Astrocyte (in vitro differentiated cells and primary cell): ENCODE data around the gene C7orf57. TPM values are rescaled to one million over a fixed set of nuclear protein-coding genes. Genes with fewer than 3 reads are reported as not detected.

Experiments used
- DNase-seq: peaks from one replicate; pipeline ENCODE4 v3.0.0-alpha.2; 2010; ENCODE audit warnings: low read depth
- FAIRE-seq: peaks from 2 replicates; lab custom pipeline; 2011; peaks lifted over from hg19 to GRCh38; lab: Jason Lieb, UNC
- H2AFZ ChIP-seq: 2 replicates; pipeline ENCODE4 v1.6.0; 2012; ENCODE audit warnings: low read depth, low read length, inconsistent platforms
- H3K27ac ChIP-seq: 2 replicates; pipeline ENCODE4 v1.5.1; 2011; ENCODE audit warnings: low read depth, low read length, inconsistent platforms
- H3K27me3 ChIP-seq: 2 replicates; pipeline ENCODE4 v1.6.0; 2011; ENCODE audit warnings: low read length, inconsistent platforms; ENCODE audit not compliant: insufficient read depth
- H3K36me3 ChIP-seq: 2 replicates; pipeline ENCODE4 v1.5.1; 2011; ENCODE audit warnings: low read length, inconsistent platforms; ENCODE audit not compliant: insufficient read depth
- H3K4me1 ChIP-seq: 2 replicates; pipeline ENCODE4 v1.5.1; 2011; ENCODE audit warnings: low read length, inconsistent platforms; ENCODE audit not compliant: insufficient read depth
- H3K4me2 ChIP-seq: 2 replicates; pipeline ENCODE4 v1.6.0; 2012; ENCODE audit warnings: low read length, inconsistent platforms
- H3K4me3 ChIP-seq: 2 replicates; pipeline ENCODE4 v1.5.1; 2011; ENCODE audit warnings: low read depth, mild to moderate bottlenecking, low read length, inconsistent platforms; ENCODE audit not compliant: insufficient read depth
- H3K79me2 ChIP-seq: 2 replicates; pipeline ENCODE4 v1.6.0; 2012; ENCODE audit warnings: mild to moderate bottlenecking, low read length, inconsistent platforms; ENCODE audit not compliant: insufficient read depth
- H3K9ac ChIP-seq: 2 replicates; pipeline ENCODE4 v1.6.0; 2012; ENCODE audit warnings: mild to moderate bottlenecking, low read length, inconsistent platforms
- H3K9me3 ChIP-seq: 2 replicates; pipeline ENCODE4 v1.5.1; 2012; ENCODE audit warnings: low read depth, mild to moderate bottlenecking, low read length, inconsistent platforms; ENCODE audit not compliant: insufficient read depth
- H4K20me1 ChIP-seq: 2 replicates; pipeline ENCODE4 v1.6.0; 2012; ENCODE audit warnings: low read length, inconsistent platforms; ENCODE audit not compliant: insufficient read depth
- H3K27ac Mint-ChIP-seq: one replicate; pipeline ENCODE4 v1.8.0; 2021; ENCODE audit warnings: mild to moderate bottlenecking, mixed read lengths; ENCODE audit not compliant: unreplicated experiment
- H3K27me3 Mint-ChIP-seq: one replicate; pipeline ENCODE4 v1.8.0; 2021; ENCODE audit warnings: low read depth, mixed read lengths; ENCODE audit not compliant: unreplicated experiment
- H3K36me3 Mint-ChIP-seq: one replicate; pipeline ENCODE4 v1.8.0; 2021; ENCODE audit warnings: low read depth, mixed read lengths; ENCODE audit not compliant: unreplicated experiment
- H3K4me1 Mint-ChIP-seq: one replicate; pipeline ENCODE4 v1.8.0; 2021; ENCODE audit warnings: low read depth, mixed read lengths; ENCODE audit not compliant: unreplicated experiment
- H3K4me3 Mint-ChIP-seq: one replicate; pipeline ENCODE4 v1.8.0; 2021; ENCODE audit warnings: mild to moderate bottlenecking, moderate library complexity, mixed read lengths; ENCODE audit not compliant: unreplicated experiment
- H3K9me3 Mint-ChIP-seq: one replicate; pipeline ENCODE4 v1.8.0; 2021; ENCODE audit warnings: mild to moderate bottlenecking, mixed read lengths; ENCODE audit not compliant: unreplicated experiment
- EZH2 ChIP-seq: IDR thresholded peaks from 2 replicates; pipeline ENCODE4 v1.6.1; 2012; ENCODE audit warnings: mild to moderate bottlenecking, low read length, inconsistent platforms; ENCODE audit not compliant: insufficient read depth
- total RNA-seq: library from RNA; stranded (reverse); gene quantifications from 2 replicates; pipeline ENCODE4 v1.2.1, GENCODE V29; 2021
- TF ChIP-seq, protein P1 (sequence below): IDR thresholded peaks from 2 replicates; pipeline ENCODE4 v1.5.1; 2011; ENCODE audit warnings: low read depth, mild to moderate bottlenecking, inconsistent platforms, low read length, moderate library complexity; ENCODE audit not compliant: insufficient read depth

The C7orf57 gene
- total RNA-seq, 1 donor from 2014 or later, result not detected

DNA sequence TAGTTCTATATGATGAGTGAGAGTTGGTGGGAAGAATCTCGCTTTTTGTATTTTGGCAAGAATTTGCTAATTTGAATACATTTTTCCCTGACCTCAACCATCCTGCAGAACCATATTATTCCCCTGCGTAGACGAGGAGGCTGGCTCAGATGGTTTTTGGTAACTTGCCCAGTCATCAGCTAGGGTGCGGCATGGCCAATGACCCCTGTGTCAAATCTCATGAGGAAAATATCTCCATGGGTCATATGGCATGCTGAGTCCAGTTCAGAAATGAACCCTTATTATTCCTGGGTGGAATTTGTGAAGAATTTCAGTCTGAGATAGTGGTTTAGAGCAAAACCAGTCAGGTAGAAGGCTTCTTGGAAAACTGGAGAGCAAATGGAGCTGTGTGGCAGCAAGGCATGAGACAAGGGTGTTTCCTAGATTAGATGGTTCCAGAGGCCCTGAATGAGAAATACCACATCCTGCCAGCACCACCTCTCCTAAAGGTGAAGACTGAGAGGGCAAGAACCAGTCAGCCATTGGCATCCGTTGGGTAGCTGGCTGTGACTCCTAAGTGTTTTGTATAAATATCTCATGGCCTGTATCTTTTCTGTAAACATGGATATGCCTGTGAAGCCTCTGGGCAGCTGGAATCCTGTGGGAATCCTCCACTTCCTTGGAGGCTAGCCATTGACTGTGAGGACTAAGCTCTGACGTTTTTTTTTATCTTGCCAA, 47.9 kb downstream of the C7orf57 start:
- Mint-ChIP-seq H3K36me3 (no peaks in the 10 kb centered on the region), H3K4me3 (no peak overlapping the region), H3K9me3 (peaks cover 1% of the 10 kb centered on the region), H3K27ac (no peak overlapping the region), H3K4me1 (peaks cover 50% of the 10 kb centered on the region), H3K27me3 (no peaks in the 10 kb centered on the region)
- H4K20me1 ChIP-seq, result no peaks in the 10 kb centered on the region
- H3K9ac ChIP-seq, result peak overlapping the region; percentile 47
- no peak for TF ChIP-seq EZH2
- TF ChIP-seq, protein P1, sequence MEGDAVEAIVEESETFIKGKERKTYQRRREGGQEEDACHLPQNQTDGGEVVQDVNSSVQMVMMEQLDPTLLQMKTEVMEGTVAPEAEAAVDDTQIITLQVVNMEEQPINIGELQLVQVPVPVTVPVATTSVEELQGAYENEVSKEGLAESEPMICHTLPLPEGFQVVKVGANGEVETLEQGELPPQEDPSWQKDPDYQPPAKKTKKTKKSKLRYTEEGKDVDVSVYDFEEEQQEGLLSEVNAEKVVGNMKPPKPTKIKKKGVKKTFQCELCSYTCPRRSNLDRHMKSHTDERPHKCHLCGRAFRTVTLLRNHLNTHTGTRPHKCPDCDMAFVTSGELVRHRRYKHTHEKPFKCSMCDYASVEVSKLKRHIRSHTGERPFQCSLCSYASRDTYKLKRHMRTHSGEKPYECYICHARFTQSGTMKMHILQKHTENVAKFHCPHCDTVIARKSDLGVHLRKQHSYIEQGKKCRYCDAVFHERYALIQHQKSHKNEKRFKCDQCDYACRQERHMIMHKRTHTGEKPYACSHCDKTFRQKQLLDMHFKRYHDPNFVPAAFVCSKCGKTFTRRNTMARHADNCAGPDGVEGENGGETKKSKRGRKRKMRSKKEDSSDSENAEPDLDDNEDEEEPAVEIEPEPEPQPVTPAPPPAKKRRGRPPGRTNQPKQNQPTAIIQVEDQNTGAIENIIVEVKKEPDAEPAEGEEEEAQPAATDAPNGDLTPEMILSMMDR, result no peak
- no peaks in the 10 kb centered on the region for H3K36me3 ChIP-seq
- no peak overlapping the region for H2AFZ ChIP-seq
- peak overlapping the region; percentile 40 for H3K4me2 ChIP-seq
- no peak for FAIRE-seq
- H3K79me2 ChIP-seq, result no peaks in the 10 kb centered on the region
- H3K9me3 ChIP-seq, result no peaks in the 10 kb centered on the region
- peak overlapping the region; percentile 83 for H3K27ac ChIP-seq
- peak; percentile 85 for DNase-seq
- H3K4me3 ChIP-seq, result no peak overlapping the region
- peaks cover 47% of the 10 kb centered on the region for H3K4me1 ChIP-seq
- H3K27me3 ChIP-seq, result no peaks in the 10 kb centered on the region

DNA sequence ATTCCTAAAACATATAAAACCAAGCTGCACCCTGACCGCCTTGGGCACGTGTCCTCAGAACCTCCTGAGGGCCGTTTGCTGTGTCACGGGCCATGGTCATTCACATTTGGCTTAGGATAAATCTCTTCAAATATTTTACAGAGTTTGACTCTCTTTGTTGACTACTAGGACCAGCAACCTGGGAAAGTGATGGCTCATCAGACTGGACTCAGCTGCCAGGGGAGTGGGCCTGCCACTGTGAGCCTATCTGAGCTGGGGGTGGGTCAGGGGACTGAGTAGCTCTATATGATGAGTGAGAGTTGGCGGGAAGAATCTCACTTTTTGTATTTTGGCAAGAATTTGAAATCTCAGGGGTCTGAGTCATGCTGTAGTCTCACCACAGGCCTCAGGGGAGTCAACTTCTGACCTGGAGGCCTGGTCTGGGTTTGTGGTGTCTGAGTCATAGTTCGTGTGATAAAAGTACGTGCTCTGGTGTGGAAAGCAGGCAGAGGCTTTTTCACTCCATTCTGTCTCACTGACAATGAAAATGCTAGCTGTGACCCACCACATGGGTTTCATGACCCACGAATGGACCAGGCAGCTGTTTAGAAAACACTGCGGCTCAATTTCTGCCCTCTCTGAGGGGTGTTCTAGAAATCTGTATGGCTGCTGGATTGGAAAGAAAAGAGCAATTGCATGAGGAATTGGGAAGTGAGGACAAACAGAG, 49.5 kb downstream of the C7orf57 start:
- Histone ChIP-seq H3K36me3 (no peaks in the 10 kb centered on the region), H2AFZ (no peak overlapping the region), H3K4me3 (no peak overlapping the region), H4K20me1 (no peaks in the 10 kb centered on the region), H3K27ac (peak overlapping the region; percentile 87), H3K79me2 (peaks cover 8% of the 10 kb centered on the region), H3K4me1 (peaks cover 55% of the 10 kb centered on the region), H3K4me2 (peak overlapping the region; percentile 74), H3K9me3 (no peaks in the 10 kb centered on the region), H3K9ac (peak overlapping the region; percentile 56), H3K27me3 (no peaks in the 10 kb centered on the region)
- H3K4me1 Mint-ChIP-seq, result peaks cover 50% of the 10 kb centered on the region
- no peaks in the 10 kb centered on the region for H3K36me3 Mint-ChIP-seq
- TF ChIP-seq EZH2, result no peak
- TF ChIP-seq, protein P1, result no peak
- H3K9me3 Mint-ChIP-seq, result peaks cover 1% of the 10 kb centered on the region
- FAIRE-seq (peak; percentile 97), DNase-seq (peak; percentile 99)
- H3K27me3 Mint-ChIP-seq, result no peaks in the 10 kb centered on the region
- peak overlapping the region; percentile 55 for H3K4me3 Mint-ChIP-seq
- H3K27ac Mint-ChIP-seq, result peak overlapping the region; percentile 96
